Right lobe of liver (tissue), 4 donors: ENCODE data around the gene SWAP70.

ENCODE experiments used
- POLR2A ChIP-seq: fragments of 450-650 bp; IDR thresholded peaks from one replicate; pipeline ENCODE4 v1.6.1; 2017; ENCODE audit warnings: antibody characterized with exemption, mild to moderate bottlenecking
- TF ChIP-seq, protein P1 (sequence below), 4 donors: fragments of 200-600 bp in 3 of 4; fragments of 450-650 bp in 1 of 4; IDR thresholded peaks; one replicate each; pipeline versions ENCODE4 v1.5.1 to v1.8.0; 2016 to 2022; ENCODE audit warnings: antibody characterized with exemption in 4 of 4, mild to moderate bottlenecking in 2 of 4
- donor health status: DM: no; HTN: no; CAD: no.
- donor health status: DM: no; HTN: no; CAD: no.
- donor health status: DM: no; HTN: yes; CAD: no.

DNA sequence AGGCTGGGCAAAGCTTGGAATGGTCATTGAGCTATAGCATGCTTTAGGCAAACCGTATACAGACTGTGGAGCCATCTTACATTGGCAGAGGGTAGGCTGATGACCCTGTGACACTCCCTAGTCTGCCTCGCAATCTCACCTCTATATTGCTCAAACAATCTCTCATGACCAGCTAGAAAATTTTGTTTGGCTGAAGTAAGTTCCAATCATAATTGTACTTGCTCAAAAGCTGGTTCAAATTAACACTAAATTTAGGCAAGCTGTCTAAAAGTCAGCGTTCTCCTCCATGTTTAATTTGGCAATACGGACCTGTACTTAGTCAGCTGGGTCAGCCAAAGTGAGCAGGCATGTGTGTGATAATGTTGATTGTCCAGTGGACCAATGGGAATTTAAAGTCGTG is 133.0 kb downstream of the SWAP70 start:
- no peak for TF ChIP-seq POLR2A
- TF ChIP-seq, protein P1, sequence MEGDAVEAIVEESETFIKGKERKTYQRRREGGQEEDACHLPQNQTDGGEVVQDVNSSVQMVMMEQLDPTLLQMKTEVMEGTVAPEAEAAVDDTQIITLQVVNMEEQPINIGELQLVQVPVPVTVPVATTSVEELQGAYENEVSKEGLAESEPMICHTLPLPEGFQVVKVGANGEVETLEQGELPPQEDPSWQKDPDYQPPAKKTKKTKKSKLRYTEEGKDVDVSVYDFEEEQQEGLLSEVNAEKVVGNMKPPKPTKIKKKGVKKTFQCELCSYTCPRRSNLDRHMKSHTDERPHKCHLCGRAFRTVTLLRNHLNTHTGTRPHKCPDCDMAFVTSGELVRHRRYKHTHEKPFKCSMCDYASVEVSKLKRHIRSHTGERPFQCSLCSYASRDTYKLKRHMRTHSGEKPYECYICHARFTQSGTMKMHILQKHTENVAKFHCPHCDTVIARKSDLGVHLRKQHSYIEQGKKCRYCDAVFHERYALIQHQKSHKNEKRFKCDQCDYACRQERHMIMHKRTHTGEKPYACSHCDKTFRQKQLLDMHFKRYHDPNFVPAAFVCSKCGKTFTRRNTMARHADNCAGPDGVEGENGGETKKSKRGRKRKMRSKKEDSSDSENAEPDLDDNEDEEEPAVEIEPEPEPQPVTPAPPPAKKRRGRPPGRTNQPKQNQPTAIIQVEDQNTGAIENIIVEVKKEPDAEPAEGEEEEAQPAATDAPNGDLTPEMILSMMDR (IDR thresholded peaks at IDR 0.05): no peak
